Measurements from ENCODE around the gene CRYL1.

CRYL1 gene

DNA sequence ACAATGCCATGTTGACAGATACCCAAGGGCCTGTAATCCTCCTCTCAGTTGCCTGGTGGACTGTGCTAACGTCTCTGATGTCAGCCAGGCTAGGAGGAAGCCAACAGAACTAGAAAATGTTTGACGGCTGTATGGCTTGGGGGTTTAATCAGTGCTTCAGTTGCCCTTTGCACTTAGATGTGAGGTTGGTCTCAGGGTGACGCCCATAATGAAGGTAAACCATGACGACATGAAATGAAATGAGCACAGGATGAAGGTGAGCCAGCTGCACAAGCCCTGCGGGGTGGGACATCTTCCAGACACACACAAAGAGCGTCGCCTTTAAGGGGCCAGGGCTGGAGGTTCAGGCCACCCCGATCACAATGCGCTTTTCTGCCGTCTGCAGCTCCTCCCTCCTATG is 127.2 kb downstream of the CRYL1 start:
- DNase-seq (ENCODE audit: low spot score), result no peak

- no peak for DNase-seq (ENCODE audit: low spot score)
Measured at GRCh38 chr13:20397896-20398295, 127.8 kb downstream of the CRYL1 start.

DNA sequence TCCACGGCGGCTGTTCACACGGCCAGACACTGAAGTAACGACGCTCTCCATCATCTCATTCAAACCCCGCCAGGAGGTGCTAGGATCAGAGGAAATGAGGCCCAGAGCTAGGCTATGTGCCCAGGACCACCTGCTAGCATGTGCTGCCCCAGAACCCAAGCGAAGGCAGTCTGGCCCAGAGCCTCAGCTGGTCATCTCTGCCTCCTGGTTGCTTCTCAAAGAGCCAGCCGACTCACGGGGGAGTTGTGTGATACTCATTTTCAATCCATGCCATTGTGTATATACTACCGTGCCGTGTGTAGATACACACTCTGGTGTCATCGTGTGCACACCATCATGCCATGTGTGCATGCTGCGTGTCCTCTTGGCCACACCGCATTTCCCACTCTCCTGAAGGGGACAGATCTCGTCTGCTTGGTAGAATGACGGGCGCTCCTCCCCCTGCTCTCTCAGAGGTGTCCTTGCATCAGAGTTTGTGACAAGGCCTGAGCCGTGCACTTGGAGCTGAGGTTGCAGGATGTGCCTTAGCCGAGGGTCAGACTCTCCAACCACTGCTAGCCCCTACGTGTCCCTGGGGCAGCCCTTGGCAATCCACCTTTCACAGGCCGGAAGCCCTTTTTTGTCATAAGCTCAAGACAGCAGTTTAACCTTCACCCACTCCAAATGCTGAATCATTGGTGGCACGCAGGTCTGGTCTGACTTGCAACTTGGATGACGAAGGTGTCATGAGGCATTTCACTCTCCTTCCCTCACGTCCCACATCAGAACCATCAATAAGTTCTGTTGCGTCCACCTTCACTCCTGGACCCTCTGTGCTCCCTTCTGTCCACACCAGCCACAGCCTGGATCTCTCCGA is 130.4 kb downstream of the CRYL1 start:
- DNase-seq (ENCODE audit: low spot score), result no peak

DNA sequence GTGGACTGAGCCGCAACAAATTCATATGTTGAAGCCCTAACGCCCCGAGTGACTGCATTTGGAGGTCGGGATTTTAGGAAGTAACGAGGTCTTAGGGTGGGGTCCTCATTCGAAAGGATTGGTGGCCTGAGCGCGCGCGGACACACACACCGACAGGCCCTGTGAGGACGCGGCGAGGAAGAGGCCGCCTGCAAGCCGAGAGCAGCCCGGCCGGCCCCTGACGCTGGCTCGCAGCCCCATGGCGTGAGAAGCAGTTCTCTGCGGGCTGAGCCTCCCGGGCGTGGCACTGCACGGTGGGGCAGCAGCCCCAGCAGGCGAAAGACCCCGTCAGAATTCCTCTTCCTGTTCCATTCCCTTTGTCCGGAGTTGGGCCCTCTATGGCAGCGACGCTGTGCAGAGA is 131.2 kb downstream of the CRYL1 start:
- no peak for DNase-seq (ENCODE audit: low spot score)

DNA sequence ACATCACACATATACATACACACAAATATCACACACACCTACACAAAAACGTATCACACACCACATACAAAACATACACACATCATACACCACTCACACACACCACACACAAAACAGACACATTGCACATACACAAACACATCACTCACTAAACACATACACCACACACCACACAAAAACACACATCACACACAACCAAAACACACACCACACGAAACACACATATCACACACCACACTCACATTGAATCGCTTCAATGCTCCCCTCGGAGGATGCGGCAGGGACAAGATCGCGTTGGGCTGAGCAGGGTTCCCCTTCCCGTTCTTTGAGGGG is 131.5 kb downstream of the CRYL1 start:
- no peak for DNase-seq (ENCODE audit: low spot score)

DNA sequence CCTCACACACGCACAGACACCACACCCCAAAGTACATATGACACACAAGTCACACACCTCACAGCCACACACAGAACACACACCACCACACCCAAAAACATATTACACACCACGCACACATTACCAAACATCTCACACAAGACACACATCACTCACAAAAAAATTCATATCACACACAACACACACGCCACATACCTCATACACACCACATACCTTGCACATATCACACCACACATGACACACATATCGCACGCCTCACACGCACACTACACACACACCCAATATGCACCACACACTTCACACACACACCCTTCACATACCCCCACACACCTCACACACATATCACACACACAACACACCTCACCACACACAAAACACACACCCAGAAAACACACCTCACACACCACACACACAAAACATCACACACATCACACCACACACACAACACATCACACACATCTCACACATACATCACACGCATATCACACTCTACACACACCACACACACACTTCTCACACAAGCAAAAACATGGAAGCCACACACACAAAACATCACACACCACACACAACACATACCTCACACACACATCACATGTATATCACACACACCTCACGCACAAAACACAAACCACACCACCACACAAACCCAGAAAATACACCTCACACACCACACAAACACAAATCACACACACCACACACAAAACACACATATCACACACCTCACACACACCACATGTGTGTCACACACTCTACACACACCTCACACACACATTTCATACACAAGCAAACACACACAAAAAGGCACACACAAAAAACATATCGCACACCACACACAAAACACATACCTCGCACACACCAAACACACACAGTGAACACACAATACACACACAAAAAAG is 132.1 kb downstream of the CRYL1 start:
- no peak for DNase-seq (ENCODE audit: low spot score)

GRCh38 chr13:20392530-20392929 is 133.1 kb downstream of the CRYL1 start:
- no peak for DNase-seq (ENCODE audit: low spot score)

DNA sequence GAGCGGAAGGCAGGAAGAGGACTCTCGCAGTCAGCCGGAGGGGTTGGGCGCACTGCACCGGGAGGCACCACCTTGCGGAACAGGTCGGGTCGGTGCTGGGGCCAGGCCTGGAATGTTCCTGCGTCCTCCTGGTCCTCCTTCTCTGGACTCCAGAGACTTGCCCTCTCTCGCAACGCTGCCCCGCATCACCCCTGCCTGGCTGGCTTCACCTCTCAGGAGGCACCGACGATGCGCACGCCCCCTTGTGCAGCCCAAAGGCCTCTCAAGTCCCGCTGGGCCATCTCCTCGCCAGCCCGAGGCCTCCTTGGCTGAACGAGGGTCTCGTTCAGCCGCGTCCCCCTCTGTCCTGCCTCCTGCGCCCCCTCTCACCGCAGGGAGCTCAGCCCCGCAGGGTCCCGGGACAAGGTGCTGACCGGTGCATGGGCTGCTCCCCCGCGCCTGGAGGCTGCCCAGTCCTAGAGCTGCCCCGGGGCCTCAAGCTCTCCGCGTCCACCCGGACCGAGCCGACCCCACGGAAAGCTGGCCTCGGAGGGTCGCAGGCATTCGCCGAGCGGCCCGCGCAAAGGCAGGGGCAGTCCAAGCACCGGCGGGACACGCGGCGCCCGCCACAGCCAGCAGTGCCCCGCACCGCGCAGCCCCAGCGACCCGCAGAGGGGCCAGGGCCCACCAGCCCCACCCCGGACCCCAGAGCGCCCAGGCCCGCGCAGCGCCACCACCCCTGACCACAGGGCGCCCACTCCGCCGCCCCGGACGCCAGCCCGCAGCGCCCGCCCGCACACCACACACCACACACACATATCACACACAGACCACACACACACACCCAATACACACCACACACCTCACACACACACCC is 133.8 kb downstream of the CRYL1 start:
- DNase-seq (ENCODE audit: low spot score), result no peak

GRCh38 chr13:20390526-20391175 is 135.0 kb downstream of the CRYL1 start:
- no peak for DNase-seq (ENCODE audit: low spot score)

- DNase-seq (ENCODE audit: low spot score), result no peak
Measured at GRCh38 chr13:20389696-20390525, 135.7 kb downstream of the CRYL1 start.

DNA sequence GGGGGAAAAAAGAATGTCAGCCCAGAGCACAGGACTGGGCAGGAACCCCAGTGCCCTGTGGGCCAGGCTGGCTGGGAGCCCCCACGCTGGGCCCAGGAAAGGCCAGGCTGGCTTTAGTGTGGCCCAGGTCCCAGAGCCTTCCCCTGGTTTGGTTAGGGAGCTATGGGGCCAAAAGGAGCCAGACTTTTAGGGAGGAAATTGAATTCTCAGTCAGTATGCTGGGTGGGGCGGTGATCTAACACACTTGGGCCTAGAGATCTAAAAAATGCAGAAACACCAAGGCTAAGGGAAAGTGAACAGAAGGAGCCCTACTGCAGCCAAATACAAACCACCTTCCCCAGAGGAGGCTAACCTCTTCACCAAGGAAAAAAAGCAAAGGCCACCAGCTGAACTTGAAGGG is 137.5 kb downstream of the CRYL1 start:
- no peak for DNase-seq (ENCODE audit: low spot score)

DNA sequence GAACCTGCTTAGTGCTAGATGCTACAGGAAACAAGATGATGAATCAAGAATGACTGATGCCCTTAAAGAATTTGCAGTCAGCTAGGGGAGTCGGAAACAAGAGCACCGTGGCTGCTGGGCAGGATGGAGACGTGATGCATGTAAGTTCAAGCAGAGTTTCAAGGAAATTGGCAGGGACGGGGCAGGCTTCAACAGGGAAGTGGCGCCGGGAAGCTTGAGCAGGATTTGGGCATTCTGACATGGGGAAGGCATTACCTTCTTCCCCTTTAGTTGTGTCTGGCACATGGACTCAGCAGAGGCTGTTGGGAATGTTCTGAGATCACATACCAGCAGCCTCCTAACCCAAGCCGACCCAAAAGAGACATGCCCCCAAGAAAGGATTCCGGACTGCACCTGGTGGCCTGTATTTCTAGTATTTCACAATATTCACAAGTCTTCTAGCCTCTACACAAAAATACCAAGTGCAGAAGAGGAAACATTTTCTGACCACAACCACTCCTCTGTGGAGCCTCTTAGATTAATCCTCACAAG is 138.2 kb downstream of the CRYL1 start:
- no peak for DNase-seq (ENCODE audit: low spot score)

DNA sequence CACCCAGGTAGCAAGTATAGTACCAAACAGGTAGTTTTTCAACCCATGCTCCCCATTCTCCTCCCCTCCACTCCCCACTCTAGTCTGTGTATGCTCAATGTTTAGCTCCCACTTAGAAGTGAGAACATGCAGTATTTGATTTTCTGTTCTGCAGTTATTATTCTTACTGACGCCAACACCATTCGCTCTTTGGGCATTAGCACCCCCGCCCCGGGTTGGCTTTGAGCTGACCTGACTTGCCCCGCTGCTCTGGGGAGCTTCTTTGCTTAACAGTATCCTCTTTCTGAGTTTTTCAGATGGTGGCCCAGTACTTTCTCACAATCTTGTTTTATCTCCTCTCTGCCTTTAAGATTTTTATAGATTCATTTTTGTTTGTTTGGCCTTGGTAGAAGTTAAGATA is 138.7 kb downstream of the CRYL1 start:
- no peak for DNase-seq (ENCODE audit: low spot score)

DNA sequence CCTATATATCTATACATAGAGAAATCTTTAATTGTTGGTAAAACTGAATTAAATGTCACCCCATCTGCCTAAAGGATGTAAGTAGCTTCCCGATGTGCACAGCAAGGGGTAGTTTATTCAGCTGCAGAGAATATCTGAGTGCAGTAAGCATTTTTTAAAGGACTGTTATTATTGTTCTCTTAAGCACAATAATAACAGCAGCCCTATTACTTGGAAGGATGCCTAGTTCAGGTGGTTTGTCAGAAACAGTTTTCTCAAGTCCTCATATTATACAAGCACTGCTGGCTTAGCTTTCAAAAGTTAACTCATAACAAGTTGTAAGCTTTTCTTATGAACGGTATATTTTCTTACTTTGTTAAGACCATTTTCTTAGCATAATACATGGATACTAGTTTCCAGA is 142.6 kb downstream of the CRYL1 start:
- DNase-seq (ENCODE audit: low spot score), result no peak

DNA sequence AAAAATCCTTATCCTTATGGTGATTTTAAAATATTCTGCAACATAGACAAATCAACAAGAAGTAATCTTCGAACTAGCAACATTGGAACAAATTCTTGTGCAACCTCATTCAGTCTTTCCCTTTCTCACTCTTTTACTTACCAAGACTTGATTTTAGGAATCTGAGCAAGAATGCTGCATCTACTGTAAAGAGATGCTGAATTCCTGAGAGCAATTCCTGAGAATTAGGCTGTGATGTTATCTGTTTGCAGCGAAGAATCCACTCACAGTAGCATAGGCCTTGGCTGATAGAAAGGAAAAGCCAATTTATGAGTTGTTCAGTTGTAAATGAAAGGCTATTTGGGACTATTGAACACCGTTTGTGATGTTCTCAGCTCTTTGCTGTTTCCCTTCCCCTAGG is 144.3 kb downstream of the CRYL1 start:
- no peak for DNase-seq (ENCODE audit: low spot score)

DNA sequence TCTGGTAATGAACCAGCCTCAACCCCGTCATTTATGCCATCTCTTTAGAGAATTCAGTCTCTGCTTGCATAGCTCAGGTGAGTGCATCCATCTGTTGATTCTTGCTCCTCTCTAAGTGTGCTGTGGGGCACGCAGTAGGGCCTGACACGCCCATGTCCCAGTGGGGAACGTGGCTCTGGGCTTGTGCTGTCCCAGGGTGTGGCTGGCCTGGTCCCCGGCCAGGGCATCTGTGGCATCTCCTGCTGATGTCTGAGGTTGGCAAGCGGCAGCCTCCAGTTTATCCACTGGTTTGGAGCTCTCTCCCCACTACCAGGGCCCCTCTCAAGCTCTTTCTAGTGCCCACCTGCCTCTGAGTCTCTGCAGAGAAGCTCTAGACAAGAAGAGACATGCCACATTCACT is 146.9 kb downstream of the CRYL1 start:
- no peak for DNase-seq (ENCODE audit: low spot score)

DNA sequence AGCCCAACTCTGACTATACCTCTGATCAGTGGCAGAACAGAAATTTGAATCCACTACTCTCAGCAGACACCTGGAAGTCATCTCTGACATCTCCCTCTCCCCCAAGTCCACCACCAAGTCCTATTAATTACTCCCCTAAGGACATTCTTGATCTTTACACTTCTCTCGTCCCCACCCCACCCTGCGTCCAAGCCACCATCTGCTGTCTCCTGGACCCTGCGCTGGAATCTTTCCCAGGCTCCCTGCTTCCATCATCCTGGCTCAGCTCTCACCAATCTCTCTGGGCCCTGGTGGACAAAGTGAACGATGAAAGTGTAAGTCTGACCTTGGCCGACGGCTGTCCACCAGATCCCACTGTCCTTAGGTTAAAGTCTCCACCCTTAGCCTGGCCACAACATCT is 147.9 kb downstream of the CRYL1 start:
- DNase-seq (ENCODE audit: low spot score), result no peak

DNA sequence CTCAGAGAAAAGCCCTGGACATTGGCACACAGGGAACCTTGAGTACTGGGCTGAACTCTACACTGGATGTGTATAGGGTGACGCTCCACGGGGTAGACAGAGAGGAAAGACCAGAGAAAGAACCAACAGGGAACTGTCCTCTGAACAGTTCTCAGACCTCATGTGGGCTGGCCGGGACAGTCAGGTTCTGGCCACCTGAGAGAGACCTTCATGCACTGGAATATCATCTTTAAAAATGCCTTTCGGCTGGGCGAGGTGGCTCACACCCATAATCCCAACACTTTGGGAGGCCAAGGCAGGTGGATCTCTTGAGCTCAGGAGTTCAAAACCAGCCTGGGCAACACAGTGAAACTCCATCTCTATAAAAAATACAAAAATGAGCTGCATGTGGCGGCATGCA is 149.8 kb downstream of the CRYL1 start:
- no peak for DNase-seq (ENCODE audit: low spot score)

- no peak for DNase-seq (ENCODE audit: low spot score)
Measured at GRCh38 chr13:20373861-20374260, 151.8 kb downstream of the CRYL1 start.

DNA sequence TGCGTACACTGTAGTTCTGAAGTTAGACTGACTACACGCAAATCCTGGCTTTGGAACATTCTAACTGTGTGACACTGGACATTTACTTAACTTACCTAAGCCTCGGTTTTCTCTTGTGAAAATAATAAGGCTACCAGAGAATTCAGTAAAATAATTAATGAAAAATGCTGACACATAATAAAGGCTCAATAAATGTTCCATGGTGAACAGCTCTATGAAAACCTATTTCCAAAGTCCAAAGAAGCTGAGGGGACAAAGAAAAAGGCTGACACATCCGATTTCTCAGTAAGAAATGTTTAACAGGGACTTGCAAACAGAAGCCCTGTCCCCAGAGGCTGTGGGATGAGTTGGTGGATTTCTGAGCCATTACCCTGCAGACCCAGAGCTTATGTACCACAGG is 153.8 kb downstream of the CRYL1 start:
- DNase-seq (ENCODE audit: low spot score), result no peak

All from AG08396 (cell line).